Endothelial cell of umbilical vein (primary cell): ENCODE results near the gene PANK2. TPM values are rescaled to one million over a fixed set of nuclear protein-coding genes. Genes with fewer than 3 reads are reported as not detected.

Experiments
- BruUV-seq: library from RNA; stranded (reverse); fragments of 400-500 nt; replicated peaks from 2 replicates; lab custom pipeline; 2021; lab: Mats Ljungman, UMichigan
- CTCF ChIA-PET: fragments of 300-600, 350-600 bp; sonication (Branson Sonifier 250); formaldehyde crosslinking; loops from one replicate; lab custom pipeline; 2021; ENCODE audit warnings: antibody characterized with exemption, inconsistent platforms; lab: Charles Lee
- POLR2A ChIA-PET: fragments of 300-600, 350-600 bp; sonication (Branson Sonifier 250); formaldehyde crosslinking; loops from one replicate; lab custom pipeline; 2021; ENCODE audit warnings: antibody characterized with exemption, inconsistent platforms; lab: Charles Lee
- DNase-seq: peaks from one replicate; pipeline ENCODE4 v3.0.0-alpha.2; 2011; ENCODE audit warnings: low read depth, low spot score
- FAIRE-seq: peaks from 2 replicates; lab custom pipeline; 2011; peaks lifted over from hg19 to GRCh38; lab: Jason Lieb, UNC
- H2AFZ ChIP-seq: 2 replicates; pipeline ENCODE4 v1.6.0; 2012; ENCODE audit warnings: low read depth, low read length, control low read depth, inconsistent platforms
- H3K27ac ChIP-seq: 2 replicates; pipeline ENCODE4 v1.5.1; 2011; ENCODE audit warnings: low read depth, mild to moderate bottlenecking, control low read depth, low read length, moderate library complexity; ENCODE audit not compliant: insufficient read depth
- H3K27me3 ChIP-seq, 2 experiments: 2 replicates each; pipeline versions ENCODE4 v1.6.0 to v1.6.1; 2011; ENCODE audit warnings: low read length in 2 of 2, mixed read lengths in 1 of 2; ENCODE audit not compliant: control insufficient read depth in 2 of 2, insufficient read depth in 2 of 2
- H3K36me3 ChIP-seq, 2 experiments: 2 replicates in 1 of 2; 3 replicates in 1 of 2; pipeline ENCODE4 v1.5.1; 2011; ENCODE audit warnings: low read length in 2 of 2, mild to moderate bottlenecking in 1 of 2, moderate library complexity in 1 of 2; ENCODE audit not compliant: control insufficient read depth in 2 of 2, insufficient read depth in 2 of 2; ENCODE audit errors: extremely low read depth in 1 of 2
- H3K4me1 ChIP-seq: 3 replicates; pipeline ENCODE4 v1.5.1; 2011; ENCODE audit warnings: mild to moderate bottlenecking, low read length; ENCODE audit not compliant: control insufficient read depth, insufficient read depth; ENCODE audit errors: extremely low read depth
- H3K4me2 ChIP-seq: 2 replicates; pipeline ENCODE4 v1.6.1; 2011; ENCODE audit warnings: low read length, control low read depth, mixed read lengths; ENCODE audit not compliant: insufficient read depth
- H3K4me3 ChIP-seq, 3 experiments: fragments of 200-600 bp in 1 of 3; sonication (generic), shearing (Covaris generic) in 1 of 3; replicated peaks in 1 of 3; 2 replicates each; pipeline ENCODE4 v1.5.1; 2011 to 2016; ENCODE audit warnings: control low read depth in 3 of 3, low read length in 3 of 3, mild to moderate bottlenecking in 2 of 3, inconsistent platforms in 1 of 3, low read depth in 1 of 3, moderate library complexity in 1 of 3; ENCODE audit not compliant: insufficient read depth in 1 of 3
- H3K79me2 ChIP-seq: 2 replicates; pipeline ENCODE4 v1.6.0; 2012; ENCODE audit warnings: low read length, inconsistent platforms; ENCODE audit not compliant: control insufficient read depth, insufficient read depth
- H3K9ac ChIP-seq: replicated peaks from 2 replicates; pipeline ENCODE3; 2011; ENCODE audit warnings: low read length, control low read depth; ENCODE audit not compliant: insufficient read depth; ENCODE audit errors: extremely low read depth
- H3K9me1 ChIP-seq: replicated peaks from 3 replicates; pipeline ENCODE4 v1.6.0; 2011; ENCODE audit warnings: mild to moderate bottlenecking, low read length; ENCODE audit not compliant: control insufficient read depth, insufficient read depth; ENCODE audit errors: extremely low read depth
- H3K9me3 ChIP-seq: replicated peaks from 2 replicates; pipeline ENCODE4 v1.5.1; 2012; ENCODE audit warnings: low read length, inconsistent platforms; ENCODE audit not compliant: control insufficient read depth, insufficient read depth
- H4K20me1 ChIP-seq: replicated peaks from 2 replicates; pipeline ENCODE3; 2011; ENCODE audit warnings: mild to moderate bottlenecking, low read length; ENCODE audit not compliant: control insufficient read depth, insufficient read depth; ENCODE audit errors: extremely low read depth
- CTCF ChIP-seq, 2 donors: IDR thresholded peaks; 1 replicate in 1 of 2; 2 replicates in 1 of 2; pipeline ENCODE4 v1.5.1; 2011; ENCODE audit warnings: low read length in 2 of 2, mild to moderate bottlenecking in 2 of 2, moderate library complexity in 2 of 2, control low read depth in 1 of 2, inconsistent platforms in 1 of 2, low read depth in 1 of 2; ENCODE audit not compliant: insufficient read depth in 1 of 2; ENCODE audit errors: extremely low read depth in 1 of 2
- EZH2 ChIP-seq: IDR thresholded peaks from 2 replicates; pipeline ENCODE4 v1.6.1; 2012; ENCODE audit warnings: borderline replicate concordance, low read depth, mild to moderate bottlenecking, moderate library complexity, low read length, inconsistent platforms; ENCODE audit not compliant: severe bottlenecking
- FOS ChIP-seq: IDR thresholded peaks from 2 replicates; pipeline ENCODE4 v1.6.1; 2011; ENCODE audit warnings: mild to moderate bottlenecking, low read length, moderate library complexity, borderline replicate concordance; ENCODE audit not compliant: insufficient read depth
- GATA2 ChIP-seq: IDR thresholded peaks from 2 replicates; pipeline ENCODE4 v1.7.0; 2011; ENCODE audit warnings: low read depth, mild to moderate bottlenecking, moderate library complexity, mixed read lengths, low read length; ENCODE audit not compliant: insufficient read length, insufficient read depth
- JUN ChIP-seq: IDR thresholded peaks from 2 replicates; pipeline ENCODE4 v1.6.1; 2011; ENCODE audit warnings: borderline replicate concordance, low read depth; ENCODE audit not compliant: insufficient read length, insufficient read depth
- MAX ChIP-seq: IDR thresholded peaks from 2 replicates; pipeline ENCODE4 v1.6.1; 2011; ENCODE audit not compliant: insufficient read depth, insufficient read length
- MYC ChIP-seq: IDR thresholded peaks from one replicate; pipeline ENCODE4 v1.6.1; 2011; ENCODE audit warnings: mild to moderate bottlenecking, low read depth, low read length
- POLR2A ChIP-seq: IDR thresholded peaks from 2 replicates; pipeline ENCODE4 v1.6.1; 2012; ENCODE audit warnings: low read depth, mild to moderate bottlenecking, control low read depth, low read length
- POLR2AphosphoS5 ChIP-seq: IDR thresholded peaks from 2 replicates; pipeline ENCODE4 v1.6.1; 2012; ENCODE audit warnings: low read depth, mild to moderate bottlenecking, control low read depth, low read length, moderate library complexity; ENCODE audit not compliant: insufficient read depth
- dilution Hi-C: fragments of 300-500 bp; cut with MboI; formaldehyde crosslinking; loops from one replicate; pipeline ENCODE4 v1.15.0; 2019; ENCODE audit warnings: low sequenced_read_pairs; ENCODE audit not compliant: extremely low pct_ligation_motif_present
- intact Hi-C: fragments of 100-400 bp; cut with micrococcal nuclease; formaldehyde crosslinking; loops from one replicate; pipeline ENCODE4 v1.10.0; 2022
- polyA plus RNA-seq, 4 experiments: library from polyadenylated mRNA; depleted of rRNA in 3 of 4; stranded (reverse) in 3 of 4; unstranded in 1 of 4; fragments of >200 nt; gene quantifications; 2 replicates each; pipeline versions ENCODE4 v1.2.1 to v1.2.3, GENCODE V29; 2011 to 2012; ENCODE audit warnings: missing spikeins in 1 of 4
- total RNA-seq: library from RNA; stranded (reverse); gene quantifications from 2 replicates; pipeline ENCODE4 v1.2.3, GENCODE V29; 2021

The PANK2 gene
- total and polyA plus RNA-seq, 2 donors (not counting 3 experiments of a cell fraction or from before 2014, with no cell fraction given), result 18.9 to 54.3 TPM

GRCh38 chr20:3964719-3965118, 75.5 kb downstream of the PANK2 start:
- no TSS peak for BruUV-seq
- POLR2A ChIA-PET, result no interaction called here
- DNase-seq (no peak), FAIRE-seq (no peak)
- H3K79me2 ChIP-seq, result no peaks in the 10 kb centered on the region
- H3K36me3 ChIP-seq, result no peaks in the 10 kb centered on the region
- no peak overlapping the region for H2AFZ ChIP-seq
- no peaks in the 10 kb centered on the region for H3K27me3 ChIP-seq
- TF ChIP-seq MAX, result no peak
- TF ChIP-seq POLR2AphosphoS5, result no peak
- no peak for TF ChIP-seq POLR2A
- TF ChIP-seq MYC, result no peak
- TF ChIP-seq JUN, result no peak
- TF ChIP-seq FOS, result no peak
- no peaks in the 10 kb centered on the region for H4K20me1 ChIP-seq
- no peaks in the 10 kb centered on the region for H3K9me1 ChIP-seq
- dilution Hi-C loops (no loop called here), intact Hi-C loops (no loop called here)
- H3K27ac ChIP-seq, result no peak overlapping the region
- no peaks in the 10 kb centered on the region for H3K9me3 ChIP-seq
- no peaks in the 10 kb centered on the region for H3K4me1 ChIP-seq
- H3K4me3 ChIP-seq, result no peak overlapping the region
- CTCF ChIA-PET, result interaction anchor here (1.0 to 1.4 kb wide), 3 partner anchors 18 to 107 kb away, joined by 3 to 6 read pairs (median 4); no protein-coding TSS in a partner anchor
- H3K9ac ChIP-seq, result no peak overlapping the region
- H3K4me2 ChIP-seq, result no peak overlapping the region

GRCh38 chr20:3966571-3966970, 77.4 kb downstream of the PANK2 start:
- no peak overlapping the region for H3K4me2 ChIP-seq
- no peak overlapping the region for H3K27ac ChIP-seq
- no TSS peak for BruUV-seq
- CTCF ChIA-PET, result interaction anchor here (1.4 kb wide), 1 partner anchor 25 kb away, joined by 5 read pairs; no protein-coding TSS in a partner anchor
- TF ChIP-seq CTCF (IDR thresholded peaks at IDR 0.05; ENCODE audit: extremely low read depth in 1 of 2, insufficient read depth in 1 of 2, low read depth in 1 of 2, low read length in 2 of 2) (no peak), MAX (no peak), GATA2 (no peak), JUN (no peak), FOS (no peak), MYC (no peak), POLR2AphosphoS5 (no peak), POLR2A (no peak), EZH2 (no peak)
- dilution Hi-C loops, result no loop called here
- H3K4me1 ChIP-seq, result peaks cover 10% of the 10 kb centered on the region
- H3K79me2 ChIP-seq, result no peaks in the 10 kb centered on the region
- H3K9me1 ChIP-seq, result no peaks in the 10 kb centered on the region
- no peaks in the 10 kb centered on the region for H3K9me3 ChIP-seq
- no peaks in the 10 kb centered on the region for H3K36me3 ChIP-seq
- H3K4me3 ChIP-seq, result no peak overlapping the region
- DNase-seq (no peak), FAIRE-seq (no peak)
- intact Hi-C loops, result no loop called here
- no peaks in the 10 kb centered on the region for H3K27me3 ChIP-seq
- POLR2A ChIA-PET, result no interaction called here
- no peaks in the 10 kb centered on the region for H4K20me1 ChIP-seq
- no peak overlapping the region for H2AFZ ChIP-seq
- H3K9ac ChIP-seq, result no peak overlapping the region
